ENCODE results near the gene ZNF341.

The ZNF341 gene

GRCh38 chr20:33814238-33814712 is 82.5 kb downstream of the ZNF341 start:
- no peak for TF ChIP-seq CTCF (IDR thresholded peaks at IDR 0.05)
- no peak overlapping the region for H2AFZ ChIP-seq
- no peak overlapping the region for H3K27ac ChIP-seq
- no peaks in the 10 kb centered on the region for H3K36me3 ChIP-seq (ENCODE audit: control insufficient read depth, insufficient read depth, low read length)
- no peak overlapping the region for H3K4me2 ChIP-seq (ENCODE audit: low read length)
- H3K4me3 ChIP-seq (ENCODE audit: low read depth, low read length) = no peak overlapping the region
- no peaks in the 10 kb centered on the region for H3K27me3 ChIP-seq (ENCODE audit: control insufficient read depth, insufficient read depth, low read length)
- H3K79me2 ChIP-seq = peaks cover 71% of the 10 kb centered on the region
- peaks cover 25% of the 10 kb centered on the region for H3K4me1 ChIP-seq
- H3K9ac ChIP-seq = no peak overlapping the region
- H3K9me3 ChIP-seq (ENCODE audit: control insufficient read depth, low read length) = no peaks in the 10 kb centered on the region

GRCh38 chr20:33815671-33816070 is 83.9 kb downstream of the ZNF341 start:
- H3K4me1 ChIP-seq = peaks cover 25% of the 10 kb centered on the region

GRCh38 chr20:33816191-33816590 is 84.4 kb downstream of the ZNF341 start:
- TF ChIP-seq CTCF (IDR thresholded peaks at IDR 0.05) = no peak
- no peak overlapping the region for H3K4me2 ChIP-seq (ENCODE audit: low read length)
- H3K4me3 ChIP-seq (ENCODE audit: low read depth, low read length) = no peak overlapping the region
- no peak overlapping the region for H2AFZ ChIP-seq
- H3K79me2 ChIP-seq = peaks cover 83% of the 10 kb centered on the region
- no peaks in the 10 kb centered on the region for H3K36me3 ChIP-seq (ENCODE audit: control insufficient read depth, insufficient read depth, low read length)
- H3K4me1 ChIP-seq = peaks cover 25% of the 10 kb centered on the region
- no peaks in the 10 kb centered on the region for H3K9me3 ChIP-seq (ENCODE audit: control insufficient read depth, low read length)
- no peak overlapping the region for H3K9ac ChIP-seq
- no peak overlapping the region for H3K27ac ChIP-seq
- H3K27me3 ChIP-seq (ENCODE audit: control insufficient read depth, insufficient read depth, low read length) = no peaks in the 10 kb centered on the region

More at GRCh38 chr20:33815671-33816070, 83.9 kb downstream of the ZNF341 start:
- H3K4me2 ChIP-seq (ENCODE audit: low read length) = no peak overlapping the region
- H3K9me3 ChIP-seq (ENCODE audit: control insufficient read depth, low read length) = no peaks in the 10 kb centered on the region
- H3K79me2 ChIP-seq = peaks cover 83% of the 10 kb centered on the region
- TF ChIP-seq CTCF (IDR thresholded peaks at IDR 0.05) = no peak
- H3K4me3 ChIP-seq (ENCODE audit: low read depth, low read length) = no peak overlapping the region
- no peaks in the 10 kb centered on the region for H3K36me3 ChIP-seq (ENCODE audit: control insufficient read depth, insufficient read depth, low read length)
- H3K9ac ChIP-seq = no peak overlapping the region
- H2AFZ ChIP-seq = no peak overlapping the region
- H3K27ac ChIP-seq = no peak overlapping the region
- no peaks in the 10 kb centered on the region for H3K27me3 ChIP-seq (ENCODE audit: control insufficient read depth, insufficient read depth, low read length)

GRCh38 chr20:33817411-33817810 is 85.6 kb downstream of the ZNF341 start:
- H3K27ac ChIP-seq = no peak overlapping the region
- peaks cover 80% of the 10 kb centered on the region for H3K79me2 ChIP-seq

More at GRCh38 chr20:33817411-33817810, 85.6 kb downstream of the ZNF341 start:
- no peaks in the 10 kb centered on the region for H3K27me3 ChIP-seq (ENCODE audit: control insufficient read depth, insufficient read depth, low read length)
- H3K4me2 ChIP-seq (ENCODE audit: low read length) = no peak overlapping the region
- peaks cover 25% of the 10 kb centered on the region for H3K4me1 ChIP-seq
- H3K9ac ChIP-seq = no peak overlapping the region
- TF ChIP-seq CTCF (IDR thresholded peaks at IDR 0.05) = no peak
- no peak overlapping the region for H3K4me3 ChIP-seq (ENCODE audit: low read depth, low read length)
- H2AFZ ChIP-seq = no peak overlapping the region
- H3K9me3 ChIP-seq (ENCODE audit: control insufficient read depth, low read length) = no peaks in the 10 kb centered on the region
- H3K36me3 ChIP-seq (ENCODE audit: control insufficient read depth, insufficient read depth, low read length) = no peaks in the 10 kb centered on the region
